Keratinocyte (primary cell): ENCODE data around the gene TMEM240. TPM values are rescaled to one million over a fixed set of nuclear protein-coding genes. Genes with fewer than 3 reads are reported as not detected.
"Not testable (repeated sequence)": the region's sequence is repeated elsewhere in the genome, so short reads cannot be mapped to it uniquely, and the experiment has no call there.

Source experiments
- DNase-seq: peaks from one replicate; pipeline ENCODE4 v3.0.0-alpha.2; 2011; ENCODE audit warnings: low read depth, missing footprints, low spot score
- FAIRE-seq: peaks from 2 replicates; lab custom pipeline; 2011; peaks lifted over from hg19 to GRCh38; lab: Jason Lieb, UNC
- H2AFZ ChIP-seq: 2 replicates; pipeline ENCODE4 v1.6.0; 2012; ENCODE audit warnings: low read length, control low read depth, inconsistent platforms; ENCODE audit not compliant: control insufficient read depth
- H3K27ac ChIP-seq: 2 replicates; pipeline ENCODE4 v1.5.1; 2011; ENCODE audit warnings: low read length; ENCODE audit not compliant: control insufficient read depth, insufficient read depth
- H3K27me3 ChIP-seq: 3 replicates; pipeline ENCODE4 v1.6.0; 2011; ENCODE audit warnings: low read length; ENCODE audit not compliant: control insufficient read depth, insufficient read depth; ENCODE audit errors: extremely low read depth
- H3K36me3 ChIP-seq, 2 experiments: 2 replicates in 1 of 2; 3 replicates in 1 of 2; pipeline ENCODE4 v1.5.1; 2011; ENCODE audit warnings: low read length in 2 of 2, mild to moderate bottlenecking in 1 of 2; ENCODE audit not compliant: control insufficient read depth in 2 of 2, insufficient read depth in 2 of 2; ENCODE audit errors: extremely low read depth in 1 of 2
- H3K4me1 ChIP-seq: 3 replicates; pipeline ENCODE4 v1.5.1; 2011; ENCODE audit warnings: low read length; ENCODE audit not compliant: control insufficient read depth, insufficient read depth; ENCODE audit errors: extremely low read depth
- H3K4me2 ChIP-seq: 3 replicates; pipeline ENCODE4 v1.6.0; 2011; ENCODE audit warnings: low read depth, low read length; ENCODE audit not compliant: control insufficient read depth, insufficient read depth; ENCODE audit errors: extremely low read depth
- H3K4me3 ChIP-seq, 3 experiments: fragments of 200-600 bp in 1 of 3; sonication (generic) in 1 of 3; 2 replicates in 2 of 3; 3 replicates in 1 of 3; pipeline ENCODE4 v1.5.1; 2011 to 2016; ENCODE audit warnings: low read length in 3 of 3, mild to moderate bottlenecking in 3 of 3, control low read depth in 2 of 3, inconsistent platforms in 1 of 3, low read depth in 1 of 3, mixed read lengths in 1 of 3, mixed run types in 1 of 3, moderate library complexity in 1 of 3; ENCODE audit not compliant: control insufficient read depth in 2 of 3, insufficient read depth in 2 of 3; ENCODE audit errors: extremely low read depth in 1 of 3
- H3K79me2 ChIP-seq: 2 replicates; pipeline ENCODE4 v1.6.0; 2012; ENCODE audit warnings: low read length; ENCODE audit not compliant: control insufficient read depth, insufficient read depth
- H3K9ac ChIP-seq: 3 replicates; pipeline ENCODE4 v1.6.0; 2011; ENCODE audit warnings: low read length; ENCODE audit not compliant: control insufficient read depth, insufficient read depth; ENCODE audit errors: extremely low read depth
- H3K9me1 ChIP-seq: 3 replicates; pipeline ENCODE4 v1.6.0; 2011; ENCODE audit warnings: low read length; ENCODE audit not compliant: control insufficient read depth, insufficient read depth; ENCODE audit errors: extremely low read depth
- H3K9me3 ChIP-seq: 2 replicates; pipeline ENCODE4 v1.5.1; 2012; ENCODE audit warnings: low read depth, low read length; ENCODE audit not compliant: control insufficient read depth
- H4K20me1 ChIP-seq: 3 replicates; pipeline ENCODE4 v1.6.0; 2011; ENCODE audit warnings: low read length; ENCODE audit not compliant: control insufficient read depth, insufficient read depth; ENCODE audit errors: extremely low read depth
- CTCF ChIP-seq, 3 experiments: IDR thresholded peaks in 1 of 3; conservative IDR thresholded peaks in 1 of 3; optimal IDR thresholded peaks in 1 of 3; 2 replicates in 2 of 3; 3 replicates in 1 of 3; pipeline versions ENCODE3 to v1.5.1; 2011; ENCODE audit warnings: low read length in 3 of 3, mild to moderate bottlenecking in 3 of 3, moderate library complexity in 2 of 3, control low read depth in 1 of 3, inconsistent platforms in 1 of 3; ENCODE audit not compliant: insufficient read depth in 2 of 3; ENCODE audit errors: extremely low read depth in 1 of 3
- EZH2 ChIP-seq: IDR thresholded peaks from one replicate; pipeline ENCODE4 v1.6.1; 2012; ENCODE audit warnings: inconsistent platforms, mild to moderate bottlenecking, low read length, moderate library complexity
- dilution Hi-C: fragments of 300-500 bp; cut with MboI; formaldehyde crosslinking; loops from one replicate; pipeline ENCODE4 v1.7.0; 2020; ENCODE audit warnings: low sequenced_read_pairs; ENCODE audit not compliant: extremely low pct_ligation_motif_present
- polyA plus RNA-seq, 5 experiments: library from polyadenylated mRNA; depleted of rRNA in 3 of 5; stranded (reverse) in 3 of 5; stranded (forward) in 1 of 5; unstranded in 1 of 5; fragments of >200 nt; gene quantifications; 1 replicate in 1 of 5; 2 replicates in 3 of 5; 3 replicates in 1 of 5; pipeline versions ENCODE4 v1.2.1 to v1.2.3, GENCODE V29; 2011 to 2012; ENCODE audit warnings: missing spikeins in 2 of 5, low read depth in 1 of 5, low replicate concordance in 1 of 5

TMEM240 gene
- polyA plus RNA-seq, 1 donor (not counting 4 experiments of a cell fraction or from before 2014, with no cell fraction given) = 0.12 TPM

GRCh38 chr1:1528301-1529267 is 11.8 kb downstream of the TMEM240 start:
- FAIRE-seq (no peak), DNase-seq (no peak)
- Histone ChIP-seq H3K9ac (no peak overlapping the region), H3K79me2 (no peaks in the 10 kb centered on the region), H3K9me1 (no peaks in the 10 kb centered on the region), H4K20me1 (no peaks in the 10 kb centered on the region), H3K9me3 (no peaks in the 10 kb centered on the region), H3K4me1 (no peaks in the 10 kb centered on the region), H3K27ac (no peak overlapping the region), H3K27me3 (no peaks in the 10 kb centered on the region), H2AFZ (no peak overlapping the region), H3K4me3 (no peak overlapping the region), H3K36me3 (peaks cover 11 to 13% of the 10 kb centered on the region in 2 experiments), H3K4me2 (no peak overlapping the region)
- TF ChIP-seq EZH2 (no peak), CTCF (optimal IDR thresholded peaks at IDR 0.05 in 1 of 3, IDR thresholded peaks at IDR 0.05 in 1 of 3, conservative IDR thresholded peaks at IDR 0.05 in 1 of 3; ENCODE audit: extremely low read depth in 1 of 3, insufficient read depth in 2 of 3, low read length in 3 of 3) (no peak)
- dilution Hi-C loops = no loop called here

GRCh38 chr1:1527092-1527816 is 13.2 kb downstream of the TMEM240 start:
- Histone ChIP-seq H3K27ac (no peak overlapping the region), H3K4me2 (no peak overlapping the region), H3K4me3 (no peak overlapping the region), H3K36me3 (peaks cover 13% of the 10 kb centered on the region in 2 experiments), H3K4me1 (no peaks in the 10 kb centered on the region), H3K79me2 (no peaks in the 10 kb centered on the region), H3K9me3 (no peaks in the 10 kb centered on the region), H3K9me1 (no peaks in the 10 kb centered on the region), H2AFZ (no peak overlapping the region), H4K20me1 (no peaks in the 10 kb centered on the region), H3K9ac (no peak overlapping the region), H3K27me3 (no peaks in the 10 kb centered on the region)
- FAIRE-seq = no peak
- DNase-seq = no peak
- dilution Hi-C loops = no loop called here
- no peak for TF ChIP-seq EZH2
- no peak for TF ChIP-seq CTCF (optimal IDR thresholded peaks at IDR 0.05 in 1 of 3, IDR thresholded peaks at IDR 0.05 in 1 of 3, conservative IDR thresholded peaks at IDR 0.05 in 1 of 3; ENCODE audit: extremely low read depth in 1 of 3, insufficient read depth in 2 of 3, low read length in 3 of 3)

GRCh38 chr1:1526476-1526875 is 13.9 kb downstream of the TMEM240 start:
- H3K9ac ChIP-seq, H3K4me3 ChIP-seq, DNase-seq, dilution Hi-C loops, H3K27ac ChIP-seq, H3K79me2 ChIP-seq, FAIRE-seq, H3K4me1 ChIP-seq, H3K27me3 ChIP-seq, H2AFZ ChIP-seq, H3K9me1 ChIP-seq, H3K4me2 ChIP-seq, H4K20me1 ChIP-seq, H3K9me3 ChIP-seq: not testable (repeated sequence)
- peaks cover 13% of the 10 kb centered on the region in 2 experiments for H3K36me3 ChIP-seq
